Activated T-helper 2 cell treated with anti-CD3 and anti-CD28 coated beads, Interferon-gamma antibody, Interleukin-2, Interleukin-4, amounts not matched to agents 10 μg/mL and 5 μg/mL and 100 μg/mL, durations not matched to agents 14 hours and 24 hours and 36 hours (primary cell): ENCODE results near the gene APOA4. TPM values are rescaled to one million over a fixed set of nuclear protein-coding genes. Genes with fewer than 3 reads are reported as not detected.
"Not testable (repeated sequence)": the region's sequence is repeated elsewhere in the genome, so short reads cannot be mapped to it uniquely, and the experiment has no call there.

Experiments used
- DNase-seq: peaks from one replicate; pipeline ENCODE4 v3.0.0; 2021; ENCODE audit warnings: low spot score
- H3K27ac Mint-ChIP-seq: one replicate; pipeline ENCODE4 v1.8.0; 2021; ENCODE audit warnings: mixed read lengths
- H3K27me3 Mint-ChIP-seq: one replicate; pipeline ENCODE4 v1.8.0; 2021; ENCODE audit warnings: low read depth, mixed read lengths
- H3K36me3 Mint-ChIP-seq: one replicate; pipeline ENCODE4 v1.8.0; 2021; ENCODE audit warnings: low read depth, mixed read lengths
- H3K4me1 Mint-ChIP-seq: one replicate; pipeline ENCODE4 v1.8.0; 2021; ENCODE audit warnings: low read depth, mixed read lengths
- H3K4me3 Mint-ChIP-seq: one replicate; pipeline ENCODE4 v1.8.0; 2021; ENCODE audit warnings: low read depth, mild to moderate bottlenecking, moderate library complexity, mixed read lengths
- H3K9me3 Mint-ChIP-seq: one replicate; pipeline ENCODE4 v1.8.0; 2021; ENCODE audit warnings: mixed read lengths
- intact Hi-C: fragments of 100-400 bp; cut with micrococcal nuclease; formaldehyde crosslinking; loops from one replicate; pipeline ENCODE4 v1.15.1; 2023
- total RNA-seq: library from RNA; stranded (reverse); gene quantifications from 2 replicates; pipeline ENCODE4 v1.2.3, GENCODE V29; 2022

The APOA4 gene
- total RNA-seq, 1 donor from 2014 or later = not detected

GRCh38 chr11:116821050-116821918 lies 1.8 kb downstream of the APOA4 start:
- H3K4me1 Mint-ChIP-seq = no peaks in the 10 kb centered on the region
- no peaks in the 10 kb centered on the region for H3K9me3 Mint-ChIP-seq
- DNase-seq = no peak
- H3K36me3 Mint-ChIP-seq = no peaks in the 10 kb centered on the region
- intact Hi-C loops = no loop called here
- no peaks in the 10 kb centered on the region for H3K27me3 Mint-ChIP-seq
- no peak overlapping the region for H3K4me3 Mint-ChIP-seq
- H3K27ac Mint-ChIP-seq = no peak overlapping the region

- Mint-ChIP-seq H3K4me1 (no peaks in the 10 kb centered on the region), H3K27me3 (peaks cover 2% of the 10 kb centered on the region), H3K9me3 (no peaks in the 10 kb centered on the region), H3K36me3 (no peaks in the 10 kb centered on the region), H3K4me3 (no peak overlapping the region), H3K27ac (no peak overlapping the region)
- no peak for DNase-seq
- intact Hi-C loops = no loop called here
These were observed 4.1 kb downstream of the APOA4 start for GRCh38 chr11:116819049-116819448.

DNA sequence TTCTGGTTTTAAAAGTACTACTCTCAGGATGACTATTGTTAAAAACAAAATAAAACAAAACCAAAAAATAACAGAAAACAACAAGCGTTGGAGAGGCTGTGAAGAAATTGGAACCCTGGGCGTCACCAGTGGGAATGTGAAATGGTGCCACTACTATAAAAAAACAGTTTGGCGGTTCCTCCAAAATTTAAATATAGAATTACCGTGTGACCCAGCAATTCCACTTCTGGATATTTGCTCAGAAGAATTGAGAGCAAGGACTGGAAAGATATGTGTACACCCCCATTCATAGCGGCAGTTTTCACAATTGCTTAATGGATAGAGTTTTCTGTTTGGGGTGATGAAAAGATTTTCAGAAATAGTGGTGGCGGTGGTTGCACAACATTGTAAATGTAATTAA lies 8.6 kb downstream of the APOA4 start:
- no peak overlapping the region for H3K4me3 Mint-ChIP-seq
- no peak overlapping the region for H3K27ac Mint-ChIP-seq
- peaks cover 9% of the 10 kb centered on the region for H3K27me3 Mint-ChIP-seq
- H3K36me3 Mint-ChIP-seq = no peaks in the 10 kb centered on the region
- H3K9me3 Mint-ChIP-seq = no peaks in the 10 kb centered on the region
- H3K4me1 Mint-ChIP-seq = no peaks in the 10 kb centered on the region
- DNase-seq = no peak
- intact Hi-C loops = no loop called here

GRCh38 chr11:116813781-116814471 lies 9.2 kb downstream of the APOA4 start:
- Mint-ChIP-seq H3K27me3 (peaks cover 10% of the 10 kb centered on the region), H3K27ac (no peak overlapping the region), H3K9me3 (no peaks in the 10 kb centered on the region), H3K4me1 (no peaks in the 10 kb centered on the region), H3K36me3 (no peaks in the 10 kb centered on the region), H3K4me3 (no peak overlapping the region)
- intact Hi-C loops = no loop called here
- no peak for DNase-seq

- H3K9me3 Mint-ChIP-seq = no peaks in the 10 kb centered on the region
- H3K4me3 Mint-ChIP-seq = no peak overlapping the region
- DNase-seq = no peak
- H3K36me3 Mint-ChIP-seq = no peaks in the 10 kb centered on the region
- intact Hi-C loops = no loop called here
- no peaks in the 10 kb centered on the region for H3K4me1 Mint-ChIP-seq
- no peak overlapping the region for H3K27ac Mint-ChIP-seq
- peaks cover 10% of the 10 kb centered on the region for H3K27me3 Mint-ChIP-seq
These were observed 9.9 kb downstream of the APOA4 start for GRCh38 chr11:116813170-116813569.

GRCh38 chr11:116812109-116812508 lies 11.0 kb downstream of the APOA4 start:
- no peak overlapping the region for H3K4me3 Mint-ChIP-seq
- no peak for DNase-seq
- no peak overlapping the region for H3K27ac Mint-ChIP-seq
- no peaks in the 10 kb centered on the region for H3K36me3 Mint-ChIP-seq
- peaks cover 16% of the 10 kb centered on the region for H3K27me3 Mint-ChIP-seq
- intact Hi-C loops = no loop called here
- H3K9me3 Mint-ChIP-seq = no peaks in the 10 kb centered on the region
- no peaks in the 10 kb centered on the region for H3K4me1 Mint-ChIP-seq

DNA sequence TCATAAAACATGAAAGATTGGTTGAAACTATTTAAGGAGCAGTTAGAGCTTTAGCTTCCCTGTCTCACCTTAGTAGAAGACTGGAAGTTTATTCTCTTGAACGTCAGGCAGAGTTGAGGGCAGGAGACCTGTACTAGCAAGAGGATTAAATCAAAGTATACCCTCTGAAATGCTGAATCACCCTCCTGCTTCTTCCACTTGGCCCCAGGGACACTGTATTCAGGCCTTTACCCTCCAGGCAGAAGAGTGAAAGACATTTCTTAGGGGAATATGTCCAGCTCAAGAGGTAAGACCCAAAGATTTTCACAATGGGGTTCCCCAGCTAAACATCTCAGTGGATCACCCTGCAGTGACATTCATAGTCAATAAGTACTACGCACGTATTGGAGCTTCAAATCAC lies 11.9 kb downstream of the APOA4 start:
- Mint-ChIP-seq H3K27me3 (peaks cover 18% of the 10 kb centered on the region), H3K4me3 (no peak overlapping the region), H3K36me3 (no peaks in the 10 kb centered on the region), H3K27ac (no peak overlapping the region), H3K9me3 (no peaks in the 10 kb centered on the region), H3K4me1 (no peaks in the 10 kb centered on the region)
- no peak for DNase-seq
- intact Hi-C loops = no loop called here

- Mint-ChIP-seq H3K9me3 (no peaks in the 10 kb centered on the region), H3K4me3 (no peak overlapping the region), H3K36me3 (no peaks in the 10 kb centered on the region), H3K4me1 (peaks cover 2% of the 10 kb centered on the region), H3K27me3 (peaks cover 19% of the 10 kb centered on the region), H3K27ac (no peak overlapping the region)
- DNase-seq = no peak
- intact Hi-C loops = no loop called here
These were observed 14.6 kb downstream of the APOA4 start for GRCh38 chr11:116808262-116809175.

DNA sequence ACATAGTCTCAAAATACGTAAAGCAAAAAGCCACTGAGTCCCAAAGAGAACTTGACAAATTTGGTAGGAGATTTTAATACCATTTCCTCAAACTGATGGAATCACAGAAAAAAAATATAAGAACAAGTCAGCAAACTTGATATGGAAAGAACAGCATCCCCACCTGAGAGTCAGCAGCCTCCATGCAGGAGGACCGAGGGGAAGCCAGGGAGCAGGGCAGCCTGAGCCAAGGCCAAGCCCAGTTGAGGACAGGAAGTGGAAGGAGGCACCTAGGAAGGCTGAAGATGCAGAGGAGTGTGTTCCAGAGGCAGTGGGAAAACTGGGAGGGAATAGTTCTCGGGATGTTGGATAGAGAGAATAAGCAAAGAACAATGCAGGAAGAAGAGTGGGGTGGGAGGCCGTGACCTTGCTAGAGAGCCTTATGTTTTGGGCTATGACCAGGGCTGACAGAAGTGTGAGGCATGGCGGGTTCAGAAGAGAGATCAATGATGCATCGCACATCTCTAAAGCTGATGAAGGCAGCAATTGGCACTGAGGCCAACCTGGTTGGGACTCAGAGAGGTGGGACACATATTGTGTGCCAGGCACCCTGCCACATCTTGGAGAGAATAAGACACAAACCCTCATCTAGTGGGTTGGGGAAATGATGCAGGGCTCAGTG lies 15.4 kb downstream of the APOA4 start:
- Mint-ChIP-seq H3K36me3 (no peaks in the 10 kb centered on the region), H3K9me3 (no peaks in the 10 kb centered on the region), H3K27me3 (peaks cover 20% of the 10 kb centered on the region), H3K4me3 (no peak overlapping the region), H3K4me1 (peaks cover 2% of the 10 kb centered on the region), H3K27ac (no peak overlapping the region)
- no peak for DNase-seq
- intact Hi-C loops = no loop called here

GRCh38 chr11:116804001-116804400 lies 19.1 kb downstream of the APOA4 start:
- Mint-ChIP-seq H3K4me3 (no peak overlapping the region), H3K27me3 (peaks cover 21% of the 10 kb centered on the region), H3K9me3 (no peaks in the 10 kb centered on the region), H3K36me3 (no peaks in the 10 kb centered on the region), H3K4me1 (peaks cover 2% of the 10 kb centered on the region), H3K27ac (no peak overlapping the region)
- DNase-seq = no peak
- intact Hi-C loops = no loop called here

DNA sequence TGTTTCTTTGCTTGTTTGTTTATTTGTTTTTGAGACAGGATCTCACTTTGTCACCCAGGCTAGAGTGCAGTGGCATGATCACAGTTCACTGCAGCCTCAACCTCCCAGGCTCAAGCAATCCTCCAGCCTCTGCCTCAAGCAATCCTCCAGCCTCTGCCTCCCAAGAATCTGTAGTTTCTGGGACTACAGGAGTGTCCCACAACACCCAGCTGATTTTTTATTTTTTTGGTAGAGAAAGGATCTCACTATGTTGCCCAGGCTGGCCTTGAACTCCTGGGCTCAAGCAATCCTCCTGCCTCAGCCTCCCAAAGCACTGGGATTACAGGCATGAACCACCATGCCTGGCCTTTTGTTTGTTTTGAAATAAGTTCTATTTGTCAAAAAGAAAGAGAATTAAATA lies 21.4 kb downstream of the APOA4 start:
- H3K27me3 Mint-ChIP-seq = peaks cover 15% of the 10 kb centered on the region
- DNase-seq, H3K36me3 Mint-ChIP-seq, H3K4me3 Mint-ChIP-seq, H3K9me3 Mint-ChIP-seq, intact Hi-C loops, H3K4me1 Mint-ChIP-seq, H3K27ac Mint-ChIP-seq: not testable (repeated sequence)

DNA sequence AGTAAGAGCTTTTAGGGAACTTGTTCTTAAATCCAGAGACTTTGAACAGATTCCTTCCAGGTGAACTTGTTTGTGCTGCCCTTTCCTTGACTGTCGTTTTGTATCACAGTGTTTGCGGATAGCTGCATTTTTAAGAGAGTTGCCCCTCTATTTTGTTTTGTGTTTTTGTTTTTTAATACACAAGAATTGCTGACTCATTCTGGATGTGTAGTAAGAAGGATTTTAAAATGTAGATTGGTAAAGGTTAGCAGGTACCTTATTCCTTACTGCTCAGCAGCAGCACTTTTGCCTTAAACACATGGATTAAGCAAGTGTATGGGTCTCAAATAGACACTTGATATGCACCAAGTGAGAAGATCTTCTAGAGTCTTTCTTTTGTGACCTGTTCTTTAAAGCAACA lies 22.5 kb downstream of the APOA4 start:
- H3K27me3 Mint-ChIP-seq = peaks cover 15% of the 10 kb centered on the region
- DNase-seq = no peak
- no peaks in the 10 kb centered on the region for H3K36me3 Mint-ChIP-seq
- no peaks in the 10 kb centered on the region for H3K4me1 Mint-ChIP-seq
- H3K27ac Mint-ChIP-seq = no peak overlapping the region
- intact Hi-C loops = no loop called here
- H3K9me3 Mint-ChIP-seq = no peaks in the 10 kb centered on the region
- H3K4me3 Mint-ChIP-seq = no peak overlapping the region
